ENCODE measurements around the gene ACADVL.
A peak's percentile ranks its signal among the peaks of the same experiment; 100 is the strongest.

Gene ACADVL

DNA sequence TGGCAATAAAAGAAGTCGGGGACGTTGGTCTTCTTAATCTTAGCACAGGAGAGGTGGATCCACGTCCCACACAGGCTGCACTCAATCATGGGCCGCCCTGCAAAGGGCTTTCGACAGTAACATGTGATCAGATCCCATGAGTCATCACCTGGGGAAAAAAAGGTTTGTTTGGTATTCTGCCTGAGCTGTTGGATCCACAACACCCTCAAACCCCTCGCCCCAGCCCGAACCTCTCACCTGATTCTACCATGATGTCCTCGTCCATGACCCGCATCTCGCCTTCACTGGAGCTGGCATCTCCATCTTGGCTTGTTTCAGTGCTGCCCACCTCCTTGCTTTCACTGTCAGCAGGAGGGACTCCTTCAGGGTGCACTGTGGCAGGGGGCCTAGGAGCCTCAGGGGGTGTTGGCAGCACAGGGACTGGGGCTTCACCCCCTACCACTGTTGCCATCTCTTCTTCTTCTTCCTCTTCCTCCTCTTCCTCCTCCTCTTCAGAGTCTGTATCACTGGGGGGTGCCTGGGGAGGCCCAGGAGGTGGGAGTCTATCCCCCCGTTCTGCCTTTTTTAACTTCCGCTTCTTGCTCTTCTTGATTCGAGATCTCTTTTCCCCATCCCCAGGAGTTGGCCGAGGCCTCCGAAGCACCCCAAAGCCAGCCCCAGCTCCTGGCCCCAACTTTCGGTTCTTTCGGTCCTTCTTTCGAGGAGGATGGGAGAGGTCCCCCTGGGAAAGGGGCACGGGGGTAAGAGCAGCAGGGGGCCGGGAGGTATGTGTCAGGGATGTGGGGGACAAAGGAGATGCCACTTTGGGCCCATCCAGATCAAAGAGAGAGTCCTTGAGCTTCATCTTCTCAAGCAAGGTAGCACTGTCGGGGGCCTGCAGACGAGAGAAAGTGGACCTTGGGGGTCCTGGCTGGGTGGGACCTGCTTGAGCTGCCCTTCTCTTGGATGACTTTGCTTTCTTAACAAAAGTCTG is 16.2 kb downstream of the ACADVL start:
- no peak for DNase-seq (ENCODE audit: low read depth in 1 of 2, low spot score in 1 of 2)
- in situ Hi-C loops (cut with HindIII; ENCODE audit: low pct_unique_long_range_greater_than_20kb, low sequenced_read_pairs): no loop called here
- TF ChIP-seq JUND (IDR thresholded peaks at IDR 0.05; ENCODE audit: low read depth): no peak

DNA sequence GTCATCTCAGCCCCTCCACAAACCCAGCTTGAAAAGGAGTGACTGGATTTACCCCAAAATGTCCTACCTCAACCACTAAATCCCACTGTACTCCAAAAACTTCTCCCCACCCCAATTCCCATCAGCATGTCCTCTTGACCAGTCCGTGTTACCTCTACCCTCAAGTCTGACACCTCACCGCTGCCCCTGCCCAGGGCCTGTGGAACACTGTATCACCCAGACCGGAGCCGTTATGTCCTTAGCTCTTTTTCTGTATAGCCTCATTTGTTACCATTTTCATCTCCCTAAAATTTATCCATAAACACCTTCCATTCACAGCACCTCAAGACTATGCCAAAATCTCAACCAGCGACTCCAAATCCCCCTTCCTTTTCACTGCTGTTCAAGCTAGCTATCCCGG is 17.1 kb downstream of the ACADVL start:
- no peak for TF ChIP-seq JUND (IDR thresholded peaks at IDR 0.05; ENCODE audit: low read depth)
- DNase-seq (ENCODE audit: low read depth in 1 of 2, low spot score in 1 of 2): no peak
- in situ Hi-C loops (cut with HindIII; ENCODE audit: low pct_unique_long_range_greater_than_20kb, low sequenced_read_pairs): no loop called here

DNA sequence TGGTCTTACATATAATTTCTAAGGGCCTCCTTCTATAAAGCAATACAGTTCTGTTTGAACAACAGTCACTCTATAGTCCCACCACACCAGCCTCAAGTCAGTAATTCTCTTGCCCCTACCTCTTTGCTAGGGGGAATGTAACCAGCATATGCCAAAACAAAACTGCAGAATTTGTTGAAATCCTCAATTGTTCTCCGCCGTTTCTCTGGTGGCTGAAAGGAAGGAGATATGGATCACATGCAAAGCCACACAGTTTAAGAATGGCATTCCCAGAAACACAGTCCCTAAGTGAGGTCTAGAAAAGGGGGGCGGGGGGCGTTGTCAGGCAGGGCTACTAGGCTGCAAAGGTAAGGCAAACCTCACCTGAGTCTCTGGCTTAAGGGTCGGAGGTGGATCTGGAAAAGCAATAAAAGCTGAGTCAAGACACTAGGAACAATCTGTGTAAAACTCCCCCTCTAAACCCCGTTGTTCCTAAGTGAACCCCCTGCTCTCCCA is 17.6 kb downstream of the ACADVL start:
- TF ChIP-seq JUND (IDR thresholded peaks at IDR 0.05; ENCODE audit: low read depth): no peak
- in situ Hi-C loops (cut with HindIII; ENCODE audit: low pct_unique_long_range_greater_than_20kb, low sequenced_read_pairs): no loop called here
- no peak for DNase-seq (ENCODE audit: low read depth in 1 of 2, low spot score in 1 of 2)

GRCh38 chr17:7237761-7238419 is 18.2 kb downstream of the ACADVL start:
- TF ChIP-seq JUND (IDR thresholded peaks at IDR 0.05; ENCODE audit: low read depth): no peak
- DNase-seq (ENCODE audit: low read depth in 1 of 2, low spot score in 1 of 2): peak in 1 of 2 experiments; percentile 75
- in situ Hi-C loops (cut with HindIII; ENCODE audit: low pct_unique_long_range_greater_than_20kb, low sequenced_read_pairs): no loop called here

GRCh38 chr17:7238420-7239090 is 18.8 kb downstream of the ACADVL start:
- no peak for TF ChIP-seq JUND (IDR thresholded peaks at IDR 0.05; ENCODE audit: low read depth)
- in situ Hi-C loops (cut with HindIII; ENCODE audit: low pct_unique_long_range_greater_than_20kb, low sequenced_read_pairs): no loop called here
- no peak for DNase-seq (ENCODE audit: low read depth in 1 of 2, low spot score in 1 of 2)

DNA sequence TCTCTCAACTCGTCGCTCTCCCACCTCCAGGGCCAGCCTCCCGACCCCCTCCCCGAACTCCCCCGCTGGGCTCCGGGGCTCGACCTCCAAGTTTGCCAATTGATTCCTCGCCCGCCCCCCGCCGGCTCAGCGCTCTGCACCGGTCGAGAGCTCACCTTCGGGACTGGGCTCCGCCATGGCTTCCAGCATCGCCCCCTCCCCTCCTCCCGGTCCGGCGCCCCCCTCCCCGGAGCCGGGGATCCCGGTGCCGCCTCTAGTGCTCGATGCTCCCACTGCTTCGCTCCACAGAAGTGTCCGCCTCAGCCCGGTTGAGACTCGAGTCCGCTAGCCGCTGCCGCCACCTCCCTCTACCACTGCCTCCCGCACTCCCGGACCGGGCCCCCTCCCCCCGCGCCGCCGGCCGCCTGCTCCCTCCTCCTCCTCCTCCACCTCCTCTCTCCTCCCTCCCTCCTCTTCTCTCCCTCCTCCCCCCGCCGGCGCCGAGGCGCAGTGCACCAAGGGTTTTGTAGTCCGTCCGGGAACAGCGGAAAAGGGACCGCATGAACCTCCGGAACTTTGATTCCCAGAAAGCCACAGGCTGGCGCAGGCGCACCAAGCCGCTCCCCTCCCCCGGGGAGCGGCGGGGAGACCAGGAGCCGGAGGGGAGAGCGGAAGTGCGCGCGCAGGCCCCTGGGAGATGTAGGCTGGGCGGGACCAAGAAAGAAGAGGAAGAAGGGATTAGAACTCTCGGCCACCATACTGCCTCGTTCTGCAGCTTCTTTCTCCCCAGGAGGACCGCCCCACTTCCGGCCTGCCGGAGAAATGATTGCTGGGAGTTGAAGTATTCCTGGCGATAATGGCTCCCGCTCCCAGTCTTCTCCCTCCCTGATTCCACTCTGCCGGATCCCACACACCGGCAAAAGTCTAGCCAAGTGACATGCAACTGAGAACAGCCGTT is 19.6 kb downstream of the ACADVL start, which contains the start of gene PHF23:
Gene PHF23, minus strand, starts transcription at position 367 of the 937 bp plus-strand sequence. Its CDS starts 178 bp downstream, at position 189.
- DNase-seq (ENCODE audit: low read depth in 1 of 2, low spot score in 1 of 2): peak; percentile 92 to 99
- TF ChIP-seq JUND (IDR thresholded peaks at IDR 0.05; ENCODE audit: low read depth): no peak
- in situ Hi-C loops (cut with HindIII; ENCODE audit: low pct_unique_long_range_greater_than_20kb, low sequenced_read_pairs): no loop called here

DNA sequence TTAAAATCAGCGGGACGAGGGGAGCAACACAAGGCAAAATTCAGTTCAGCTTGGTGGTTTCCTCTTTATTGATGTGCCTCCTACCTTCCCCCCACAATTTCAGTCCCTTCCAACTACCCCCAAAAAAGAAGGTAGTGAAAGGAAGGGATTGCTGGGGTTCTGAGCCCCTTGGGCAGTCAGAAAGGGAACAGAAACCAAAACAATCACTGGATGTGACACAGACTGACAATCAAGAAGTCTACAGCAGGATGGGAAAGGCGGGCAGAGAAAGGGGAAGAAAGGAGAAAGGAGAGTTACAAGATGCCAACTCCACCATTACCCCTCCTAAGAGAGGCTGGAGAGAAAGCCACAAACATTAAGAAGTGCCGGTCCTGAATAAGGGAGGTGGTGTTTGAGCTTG is 20.6 kb downstream of the ACADVL start:
- in situ Hi-C loops (cut with HindIII; ENCODE audit: low pct_unique_long_range_greater_than_20kb, low sequenced_read_pairs): no loop called here
- no peak for DNase-seq (ENCODE audit: low read depth in 1 of 2, low spot score in 1 of 2)
- TF ChIP-seq JUND (IDR thresholded peaks at IDR 0.05; ENCODE audit: low read depth): no peak

DNA sequence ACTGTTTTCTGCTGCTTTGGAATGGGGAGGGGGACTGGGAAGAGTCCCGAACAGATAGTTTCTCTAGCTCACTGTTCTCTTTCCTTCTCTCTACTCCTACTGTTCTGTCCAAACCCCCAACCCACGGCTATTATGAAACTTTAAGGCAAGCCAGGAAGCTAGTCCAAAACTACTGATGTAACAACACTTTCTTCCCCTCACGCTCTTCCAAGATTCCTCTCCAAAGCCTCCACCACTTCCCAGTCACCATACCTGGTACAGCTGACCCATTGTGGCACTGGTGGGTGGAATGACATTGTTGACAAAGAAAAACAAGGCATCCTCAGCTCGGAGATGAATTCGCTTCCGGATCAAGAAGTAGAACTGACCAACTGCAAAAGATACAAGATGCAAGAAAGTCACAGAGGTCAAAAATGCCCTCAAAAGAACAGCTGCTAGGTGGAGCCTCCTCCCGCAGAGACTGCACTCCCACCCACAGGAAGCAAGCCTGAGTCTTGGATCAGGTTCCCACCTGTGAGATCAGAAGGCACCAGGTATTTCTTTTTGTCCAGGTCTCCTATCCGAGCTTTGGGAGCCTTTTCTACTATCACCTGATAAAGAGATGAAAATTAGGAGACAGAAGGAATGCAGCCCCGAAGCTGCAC is 21.5 kb downstream of the ACADVL start:
- in situ Hi-C loops (cut with HindIII; ENCODE audit: low pct_unique_long_range_greater_than_20kb, low sequenced_read_pairs): no loop called here
- TF ChIP-seq JUND (IDR thresholded peaks at IDR 0.05; ENCODE audit: low read depth): no peak
- no peak for DNase-seq (ENCODE audit: low read depth in 1 of 2, low spot score in 1 of 2)

DNA sequence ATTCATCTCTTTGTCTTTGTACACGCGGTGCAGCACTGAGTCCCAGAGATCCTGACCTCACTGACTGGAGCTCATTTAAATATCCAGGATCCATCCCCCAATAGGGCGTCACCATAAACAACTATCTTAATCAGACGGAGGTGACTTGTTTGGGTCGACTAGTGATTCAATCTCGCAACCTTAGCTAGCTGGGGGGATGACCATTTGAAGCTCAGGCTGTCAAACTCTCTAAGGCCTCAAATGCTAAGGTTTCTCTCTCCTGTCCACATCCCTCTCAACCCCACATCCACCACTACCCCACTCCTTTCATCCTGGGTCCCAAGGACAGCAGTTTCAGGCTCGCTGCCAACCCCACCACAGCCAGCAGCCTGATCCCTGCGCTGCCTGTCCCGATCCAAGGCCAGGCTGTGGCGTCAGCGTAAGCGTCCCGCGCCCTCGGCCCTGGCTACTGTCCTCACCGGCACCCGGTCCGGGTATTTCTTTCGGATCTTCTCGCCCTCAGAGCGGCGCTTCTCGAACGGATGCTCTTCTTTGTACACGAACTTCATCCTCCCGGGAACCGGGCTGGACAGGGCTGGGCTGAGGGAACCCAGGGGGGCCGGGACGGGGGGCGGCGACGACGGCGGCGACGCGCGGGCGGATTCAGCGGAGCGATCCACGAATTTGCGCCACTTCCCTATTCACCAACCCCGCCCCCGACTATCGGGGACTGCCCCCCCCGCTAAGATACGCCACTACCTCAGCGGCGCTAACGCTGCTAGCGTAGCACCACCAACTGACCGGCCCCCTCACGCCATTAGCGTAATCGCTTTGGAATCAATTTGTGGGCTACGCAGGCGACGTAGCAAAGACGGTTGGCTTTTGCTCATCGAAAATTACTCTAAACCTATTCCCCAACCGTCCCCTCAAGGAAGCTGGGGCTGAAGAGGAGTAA is 22.3 kb downstream of the ACADVL start, which contains the start of gene GABARAP:
Gene GABARAP, minus strand, starts transcription at position 667 of the 934 bp plus-strand sequence. Its CDS starts 119 bp downstream, at position 548.
- no peak for TF ChIP-seq JUND (IDR thresholded peaks at IDR 0.05; ENCODE audit: low read depth)
- in situ Hi-C loops (cut with HindIII; ENCODE audit: low pct_unique_long_range_greater_than_20kb, low sequenced_read_pairs): no loop called here
- DNase-seq (ENCODE audit: low read depth in 1 of 2, low spot score in 1 of 2): peak in 1 of 2 experiments; percentile 90
